ENCODE data around the gene CACHD1. TPM values are rescaled to one million over a fixed set of nuclear protein-coding genes. Genes with fewer than 3 reads are reported as not detected.

The CACHD1 gene
- total and polyA plus RNA-seq, 2 of the 4 experiments (the other 2 are of a cell fraction): 2.9 to 5.9 TPM

DNA sequence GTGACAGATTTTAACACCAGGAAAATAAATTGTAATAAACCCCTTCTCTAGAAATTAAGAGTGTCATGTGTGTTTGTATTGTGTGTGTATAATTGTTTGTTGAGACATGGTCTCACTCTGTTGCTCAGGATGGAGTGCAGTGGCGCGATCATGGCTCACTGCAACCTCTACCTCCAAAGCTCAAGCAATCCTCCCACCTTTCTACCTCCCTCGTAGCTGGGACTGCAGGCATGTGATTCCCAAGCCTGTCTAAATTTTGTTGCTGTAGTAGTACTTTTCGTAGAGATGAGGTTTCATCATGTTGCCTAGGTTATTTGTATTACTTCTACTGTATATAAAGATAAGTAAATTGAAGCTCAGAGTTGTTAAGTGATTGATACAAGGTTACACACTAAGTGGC lies 206.5 kb downstream of the CACHD1 start:
- intact Hi-C loops (cut with micrococcal nuclease): no loop called here
- BruUV-seq (replicated peaks): no TSS peak

More for the DNA sequence above, 206.5 kb downstream of the CACHD1 start:
- no CpG with 5 or more reads among the region's 4 CpGs for WGBS, 2 experiments (ENCODE audit: extremely low coverage in 2 of 2, insufficient read length in 1 of 2)
- ChIA-PET POLR2A (ENCODE audit: unreplicated experiment) (no interaction called here), CTCF (interaction anchor here (0.5 to 1.8 kb wide), 7 partner anchors 10 to 945 kb away, joined by 3 to 11 read pairs (median 3); no protein-coding TSS in a partner anchor)
- no peak overlapping the region for H2BK20ac ChIP-seq (ENCODE audit: low read depth, low read length)
- ATAC-seq (ENCODE audit: low read depth) (no peak), DNase-seq (no peak)
- no peak overlapping the region for H4K8ac ChIP-seq (ENCODE audit: low read depth in 2 of 2, low read length in 2 of 2)
- no peaks in the 10 kb centered on the region; the same call in 1 of the 2 replicates for H3K9me1 ChIP-seq (ENCODE audit: insufficient read depth, low read length)
- H2AK5ac ChIP-seq (ENCODE audit: low read depth, low read length): no peak overlapping the region
- H4K91ac ChIP-seq (ENCODE audit: insufficient read depth, low read depth, low read length): no peak overlapping the region
- H3K79me1 ChIP-seq (ENCODE audit: low read depth in 1 of 2, low read length in 2 of 2): no peaks in the 10 kb centered on the region
- no peak overlapping the region for H3K9ac ChIP-seq (ENCODE audit: low read depth, low read length)
- H2AFZ ChIP-seq (replicated peaks; ENCODE audit: low read length, poor library complexity): no peak overlapping the region
- H2AK9ac ChIP-seq (replicated peaks; ENCODE audit: low read depth, low read length, poor library complexity): no peak overlapping the region
- H3K18ac ChIP-seq (ENCODE audit: low read depth, low read length): no peak overlapping the region
- no peaks in the 10 kb centered on the region for H3K4me1 ChIP-seq (ENCODE audit: control insufficient read depth, insufficient read depth, low read length)
- in situ Hi-C loops (cut with MboI; ENCODE audit: low sequenced_read_pairs) (loop anchor here (10.0 kb wide), 1 partner anchor 412 kb away; no protein-coding TSS in a partner anchor), dilution Hi-C loops (cut with HindIII; ENCODE audit: low sequenced_read_pairs, unreplicated experiment) (no loop called here)
- no peaks in the 10 kb centered on the region for H3K27me3 ChIP-seq (ENCODE audit: control insufficient read depth, insufficient read depth, low read length)
- H3K4ac ChIP-seq (ENCODE audit: low read depth, low read length): no peak overlapping the region
- H3K9me3 ChIP-seq (ENCODE audit: control insufficient read depth, insufficient read depth, low read length): no peaks in the 10 kb centered on the region
- no peak overlapping the region for H4K5ac ChIP-seq (ENCODE audit: low read depth, low read length)
- no peak overlapping the region for H3K56ac ChIP-seq (ENCODE audit: extremely low read depth, insufficient read depth, low read length)
- H3K14ac ChIP-seq (replicated peaks; ENCODE audit: low read depth, low read length): no peak overlapping the region
- H3K27ac ChIP-seq (ENCODE audit: insufficient read depth, low read length): no peak overlapping the region
- H2BK5ac ChIP-seq (ENCODE audit: low read depth, low read length, poor library complexity, severe bottlenecking): no peak overlapping the region
- H4K20me1 ChIP-seq (ENCODE audit: insufficient read depth, low read length): no peaks in the 10 kb centered on the region
- peaks cover 5% of the 10 kb centered on the region; the same call in 1 of the 2 replicates for H3K36me3 ChIP-seq (ENCODE audit: control insufficient read depth, insufficient read depth, low read length)
- H2BK120ac ChIP-seq (ENCODE audit: low read depth, low read length): no peak overlapping the region
- TF ChIP-seq, protein P1, sequence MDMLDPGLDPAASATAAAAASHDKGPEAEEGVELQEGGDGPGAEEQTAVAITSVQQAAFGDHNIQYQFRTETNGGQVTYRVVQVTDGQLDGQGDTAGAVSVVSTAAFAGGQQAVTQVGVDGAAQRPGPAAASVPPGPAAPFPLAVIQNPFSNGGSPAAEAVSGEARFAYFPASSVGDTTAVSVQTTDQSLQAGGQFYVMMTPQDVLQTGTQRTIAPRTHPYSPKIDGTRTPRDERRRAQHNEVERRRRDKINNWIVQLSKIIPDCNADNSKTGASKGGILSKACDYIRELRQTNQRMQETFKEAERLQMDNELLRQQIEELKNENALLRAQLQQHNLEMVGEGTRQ (IDR thresholded peaks at IDR 0.05; ENCODE audit: low read depth, low read length): no peak
- no peak for TF ChIP-seq RCOR1 (IDR thresholded peaks at IDR 0.05; ENCODE audit: insufficient replicate concordance, low read length)
- no peak for TF ChIP-seq CHD1 (IDR thresholded peaks at IDR 0.05; ENCODE audit: low read depth, low read length)
- TF ChIP-seq MAZ (IDR thresholded peaks at IDR 0.05; ENCODE audit: borderline replicate concordance, low read depth, low read length): no peak
- no peak for TF ChIP-seq POLR2A (IDR thresholded peaks at IDR 0.05; ENCODE audit: low read depth, low read length)
- no peak for TF ChIP-seq RAD21 (IDR thresholded peaks at IDR 0.05; ENCODE audit: low read length)
- TF ChIP-seq, protein P2, sequence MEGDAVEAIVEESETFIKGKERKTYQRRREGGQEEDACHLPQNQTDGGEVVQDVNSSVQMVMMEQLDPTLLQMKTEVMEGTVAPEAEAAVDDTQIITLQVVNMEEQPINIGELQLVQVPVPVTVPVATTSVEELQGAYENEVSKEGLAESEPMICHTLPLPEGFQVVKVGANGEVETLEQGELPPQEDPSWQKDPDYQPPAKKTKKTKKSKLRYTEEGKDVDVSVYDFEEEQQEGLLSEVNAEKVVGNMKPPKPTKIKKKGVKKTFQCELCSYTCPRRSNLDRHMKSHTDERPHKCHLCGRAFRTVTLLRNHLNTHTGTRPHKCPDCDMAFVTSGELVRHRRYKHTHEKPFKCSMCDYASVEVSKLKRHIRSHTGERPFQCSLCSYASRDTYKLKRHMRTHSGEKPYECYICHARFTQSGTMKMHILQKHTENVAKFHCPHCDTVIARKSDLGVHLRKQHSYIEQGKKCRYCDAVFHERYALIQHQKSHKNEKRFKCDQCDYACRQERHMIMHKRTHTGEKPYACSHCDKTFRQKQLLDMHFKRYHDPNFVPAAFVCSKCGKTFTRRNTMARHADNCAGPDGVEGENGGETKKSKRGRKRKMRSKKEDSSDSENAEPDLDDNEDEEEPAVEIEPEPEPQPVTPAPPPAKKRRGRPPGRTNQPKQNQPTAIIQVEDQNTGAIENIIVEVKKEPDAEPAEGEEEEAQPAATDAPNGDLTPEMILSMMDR (conservative IDR thresholded peaks at IDR 0.05; ENCODE audit: low read depth, low read length): no peak
- TF ChIP-seq, protein P3, sequence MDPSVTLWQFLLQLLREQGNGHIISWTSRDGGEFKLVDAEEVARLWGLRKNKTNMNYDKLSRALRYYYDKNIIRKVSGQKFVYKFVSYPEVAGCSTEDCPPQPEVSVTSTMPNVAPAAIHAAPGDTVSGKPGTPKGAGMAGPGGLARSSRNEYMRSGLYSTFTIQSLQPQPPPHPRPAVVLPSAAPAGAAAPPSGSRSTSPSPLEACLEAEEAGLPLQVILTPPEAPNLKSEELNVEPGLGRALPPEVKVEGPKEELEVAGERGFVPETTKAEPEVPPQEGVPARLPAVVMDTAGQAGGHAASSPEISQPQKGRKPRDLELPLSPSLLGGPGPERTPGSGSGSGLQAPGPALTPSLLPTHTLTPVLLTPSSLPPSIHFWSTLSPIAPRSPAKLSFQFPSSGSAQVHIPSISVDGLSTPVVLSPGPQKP (IDR thresholded peaks at IDR 0.05; ENCODE audit: borderline replicate concordance, low read depth, low read length): no peak
- no peak for TF ChIP-seq MXI1 (IDR thresholded peaks at IDR 0.05; ENCODE audit: borderline replicate concordance, low read depth, low read length)
- TF ChIP-seq RFX5 (IDR thresholded peaks at IDR 0.05; ENCODE audit: low read depth, low read length): no peak
- no peak for TF ChIP-seq FOS (IDR thresholded peaks at IDR 0.05; ENCODE audit: low read depth, low read length)
- no peak for TF ChIP-seq SMC3 (IDR thresholded peaks at IDR 0.05; ENCODE audit: low read depth, low read length)
- TF ChIP-seq CEBPB (IDR thresholded peaks at IDR 0.05; ENCODE audit: low read depth, low read length): no peak
- no peak for TF ChIP-seq BHLHE40 (IDR thresholded peaks at IDR 0.05; ENCODE audit: low read depth, low read length)
- no peak for TF ChIP-seq NFE2L2 (IDR thresholded peaks at IDR 0.05; ENCODE audit: low read depth, low read length)
- TF ChIP-seq MAFK (IDR thresholded peaks at IDR 0.05; ENCODE audit: low read depth, low read length): no peak
- H2BK15ac ChIP-seq (ENCODE audit: low read depth, low read length): no peak overlapping the region
- H3K4me2 ChIP-seq (ENCODE audit: low read depth, low read length): no peak overlapping the region
- no peak overlapping the region for H3K4me3 ChIP-seq (ENCODE audit: insufficient read depth, low read depth, low read length)
- no peak overlapping the region for H3K23ac ChIP-seq (ENCODE audit: low read depth, low read length)
